H9 (cell line): ENCODE results near the gene FAM227B. TPM values are rescaled to one million over a fixed set of nuclear protein-coding genes. Genes with fewer than 3 reads are reported as not detected.

Experiments
- DNase-seq: peaks from one replicate; pipeline ENCODE4 v3.0.0-alpha.2; 2017
- H2AFZ ChIP-seq: one replicate; pipeline ENCODE4 v1.6.1; 2013; ENCODE audit warnings: mild to moderate bottlenecking, low read length, control low read depth, moderate library complexity
- H2AK5ac ChIP-seq: 2 replicates; pipeline ENCODE4 v1.6.1; 2013; ENCODE audit warnings: low read length, control low read depth, mixed read lengths; ENCODE audit not compliant: insufficient read length
- H2BK120ac ChIP-seq: one replicate; pipeline ENCODE4 v1.6.1; 2013; ENCODE audit warnings: low read depth, mild to moderate bottlenecking, low read length, control low read depth, inconsistent platforms; ENCODE audit not compliant: poor library complexity, severe bottlenecking
- H2BK12ac ChIP-seq: 2 replicates; pipeline ENCODE4 v1.6.1; 2013; ENCODE audit warnings: low read length, control low read depth, mixed read lengths, low read depth; ENCODE audit not compliant: insufficient read length
- H2BK15ac ChIP-seq: 2 replicates; pipeline ENCODE4 v1.6.1; 2013; ENCODE audit warnings: low read depth, low read length, control low read depth
- H2BK20ac ChIP-seq: one replicate; pipeline ENCODE4 v1.6.1; 2013; ENCODE audit warnings: low read depth, mild to moderate bottlenecking, low read length, control low read depth, inconsistent platforms; ENCODE audit not compliant: poor library complexity, severe bottlenecking
- H2BK5ac ChIP-seq: 2 replicates; pipeline ENCODE4 v1.6.1; 2013; ENCODE audit warnings: low read length, control low read depth, mixed read lengths; ENCODE audit not compliant: insufficient read length
- H3K14ac ChIP-seq: 2 replicates; pipeline ENCODE4 v1.6.1; 2013; ENCODE audit warnings: low read length, control low read depth; ENCODE audit not compliant: insufficient read depth
- H3K18ac ChIP-seq: 2 replicates; pipeline ENCODE4 v1.6.1; 2013; ENCODE audit warnings: low read depth, mild to moderate bottlenecking, mixed read lengths, low read length, control low read depth; ENCODE audit not compliant: insufficient read length
- H3K23ac ChIP-seq: 2 replicates; pipeline ENCODE4 v1.6.1; 2013; ENCODE audit warnings: low read length, control low read depth, mixed read lengths, low read depth; ENCODE audit not compliant: insufficient read length
- H3K23me2 ChIP-seq: 2 replicates; pipeline ENCODE4 v1.6.1; 2013; ENCODE audit warnings: low read depth, mild to moderate bottlenecking, mixed read lengths, low read length, control low read depth; ENCODE audit not compliant: insufficient read length, poor library complexity, severe bottlenecking
- H3K27ac ChIP-seq: 2 replicates; pipeline ENCODE4 v1.5.1; 2013; ENCODE audit warnings: low read length, control low read depth, mixed read lengths, low read depth; ENCODE audit not compliant: insufficient read length
- H3K27me3 ChIP-seq: 2 replicates; pipeline ENCODE4 v1.6.1; 2013; ENCODE audit warnings: low read length, control low read depth, inconsistent platforms; ENCODE audit not compliant: insufficient read depth
- H3K4ac ChIP-seq: 2 replicates; pipeline ENCODE4 v1.6.1; 2013; ENCODE audit warnings: low read depth, mild to moderate bottlenecking, control low read depth, inconsistent platforms, low read length, moderate library complexity
- H3K4me1 ChIP-seq: 2 replicates; pipeline ENCODE4 v1.6.1; 2013; ENCODE audit warnings: low read length, control low read depth, inconsistent platforms; ENCODE audit not compliant: insufficient read depth
- H3K4me2 ChIP-seq: 2 replicates; pipeline ENCODE4 v1.6.1; 2013; ENCODE audit warnings: low read length, control low read depth, mixed read lengths; ENCODE audit not compliant: insufficient read length, insufficient read depth
- H3K56ac ChIP-seq: 2 replicates; pipeline ENCODE4 v1.6.1; 2013; ENCODE audit warnings: low read depth, mild to moderate bottlenecking, mixed read lengths, low read length, control low read depth; ENCODE audit not compliant: insufficient read length
- H3K79me1 ChIP-seq: 2 replicates; pipeline ENCODE4 v1.6.1; 2013; ENCODE audit warnings: low read depth, mild to moderate bottlenecking, moderate library complexity, low read length, control low read depth, inconsistent platforms; ENCODE audit not compliant: insufficient read depth, poor library complexity, severe bottlenecking
- H3K79me2 ChIP-seq: 2 replicates; pipeline ENCODE4 v1.6.1; 2013; ENCODE audit warnings: low read length, control low read depth, inconsistent platforms; ENCODE audit not compliant: insufficient read depth
- H3K9ac ChIP-seq: 2 replicates; pipeline ENCODE4 v1.6.1; 2013; ENCODE audit warnings: low read length, control low read depth, mixed read lengths; ENCODE audit not compliant: insufficient read length; ENCODE audit errors: extremely low read depth
- H3K9me3 ChIP-seq: one replicate; pipeline ENCODE4 v1.6.1; 2013; ENCODE audit warnings: low read depth, low read length, inconsistent platforms; ENCODE audit not compliant: control insufficient read depth
- H3T11ph ChIP-seq: one replicate; pipeline ENCODE4 v1.6.1; 2013; ENCODE audit warnings: mild to moderate bottlenecking, low read length, control low read depth, inconsistent platforms
- H4K20me1 ChIP-seq: one replicate; pipeline ENCODE4 v1.6.1; 2013; ENCODE audit not compliant: control insufficient read depth, insufficient read length, insufficient read depth
- H4K5ac ChIP-seq: 2 replicates; pipeline ENCODE4 v1.6.1; 2013; ENCODE audit warnings: low read depth, mild to moderate bottlenecking, mixed read lengths, low read length, control low read depth; ENCODE audit not compliant: insufficient read length
- H4K8ac ChIP-seq: replicated peaks from 2 replicates; pipeline ENCODE4 v1.6.1; 2013; ENCODE audit warnings: low read length, control low read depth, mixed read lengths, low read depth; ENCODE audit not compliant: insufficient read length
- H4K91ac ChIP-seq: 2 replicates; pipeline ENCODE4 v1.6.1; 2013; ENCODE audit warnings: low read depth, mild to moderate bottlenecking, moderate library complexity, mixed read lengths, low read length, control low read depth; ENCODE audit not compliant: insufficient read length
- H3K27ac Mint-ChIP-seq, 3 experiments: 2 replicates in 2 of 3; 3 replicates in 1 of 3; pipeline ENCODE4 v1.8.0; 2020 to 2021; ENCODE audit warnings: mixed read lengths in 3 of 3, mild to moderate bottlenecking in 1 of 3, moderate library complexity in 1 of 3
- H3K27me3 Mint-ChIP-seq: 2 replicates; pipeline ENCODE4 v1.8.0; 2021; ENCODE audit warnings: low read depth, mild to moderate bottlenecking, moderate library complexity, mixed read lengths
- H3K36me3 Mint-ChIP-seq, 3 experiments: 2 replicates in 2 of 3; 3 replicates in 1 of 3; pipeline ENCODE4 v1.8.0; 2020 to 2021; ENCODE audit warnings: low read depth in 3 of 3, mixed read lengths in 3 of 3; ENCODE audit not compliant: insufficient read depth in 1 of 3
- H3K4me1 Mint-ChIP-seq, 2 experiments: 2 replicates each; pipeline ENCODE4 v1.8.0; 2020; ENCODE audit warnings: mixed read lengths in 2 of 2
- H3K4me3 Mint-ChIP-seq, 2 experiments: 2 replicates in 1 of 2; 3 replicates in 1 of 2; pipeline ENCODE4 v1.8.0; 2020 to 2021; ENCODE audit warnings: mild to moderate bottlenecking in 2 of 2, mixed read lengths in 2 of 2, moderate library complexity in 1 of 2
- H3K9me3 Mint-ChIP-seq, 2 experiments: 2 replicates in 1 of 2; 3 replicates in 1 of 2; pipeline ENCODE4 v1.8.0; 2020; ENCODE audit warnings: mild to moderate bottlenecking in 2 of 2, mixed read lengths in 2 of 2, moderate library complexity in 1 of 2
- CTCF ChIP-seq: fragments of 200-600 bp; sonication (generic); conservative IDR thresholded peaks from 3 replicates; pipeline ENCODE4 v1.8.0; 2021; ENCODE audit warnings: antibody characterized with exemption, mild to moderate bottlenecking
- total RNA-seq: library from RNA; stranded (reverse); gene quantifications from 2 replicates; pipeline ENCODE4 v1.2.1, GENCODE V29; 2021

The FAM227B gene
- total RNA-seq, 1 experiment from 2014 or later: 5.5 TPM

- Histone ChIP-seq H3K27me3 (no peaks in the 10 kb centered on the region), H4K20me1 (no peaks in the 10 kb centered on the region), H3K18ac (no peak overlapping the region), H2AFZ (no peak overlapping the region), H2BK12ac (no peak overlapping the region), H4K8ac (no peak overlapping the region), H2AK5ac (no peak overlapping the region), H3K23me2 (no peaks in the 10 kb centered on the region), H4K5ac (no peak overlapping the region), H3K9me3 (no peaks in the 10 kb centered on the region), H2BK120ac (no peak overlapping the region), H2BK5ac (no peak overlapping the region), H3K79me2 (no peaks in the 10 kb centered on the region), H3K9ac (no peak overlapping the region), H3T11ph (no peak overlapping the region), H3K79me1 (no peaks in the 10 kb centered on the region), H3K4me1 (peaks cover 4% of the 10 kb centered on the region), H3K14ac (no peak overlapping the region; the same call in 1 of the 2 replicates), H3K27ac (peak overlapping the region; percentile 77), H3K23ac (no peak overlapping the region), H3K56ac (no peak overlapping the region), H4K91ac (no peak overlapping the region), H3K4ac (no peak overlapping the region), H2BK20ac (no peak overlapping the region), H3K4me2 (no peak overlapping the region), H2BK15ac (no peak overlapping the region)
- Mint-ChIP-seq H3K27me3 (no peaks in the 10 kb centered on the region), H3K36me3 (peaks cover 0 to 20% (median 0%) of the 10 kb centered on the region in 3 experiments; a peak in 5 of 7 replicates), H3K4me3 (no peak overlapping the region), H3K9me3 (peaks cover 3 to 7% of the 10 kb centered on the region in 2 experiments; a peak in 4 of 5 replicates), H3K27ac (peak overlapping the region in 2 of 3 experiments; percentile 17 to 78; a peak in 4 of 7 replicates), H3K4me1 (peaks cover 20 to 33% of the 10 kb centered on the region in 2 experiments)
- DNase-seq: no peak
- TF ChIP-seq CTCF: no peak
These were observed 277.1 kb downstream of the FAM227B start for GRCh38 chr15:49343546-49343945.
